ENCODE results near the gene LBHD2.
A peak's percentile ranks its signal among the peaks of the same experiment; 100 is the strongest.

The LBHD2 gene

GRCh38 chr14:103136388-103137271, 52.6 kb downstream of the LBHD2 start:
- TF ChIP-seq TARDBP (IDR thresholded peaks at IDR 0.05) (no peak), L3MBTL2 (conservative IDR thresholded peaks at IDR 0.05) (0 out of 2 replicates have a peak, but pooled peaks have one; percentile 23)
- no peak for DNase-seq (ENCODE audit: extremely low spot score)
- POLR2A ChIA-PET: interaction anchor here (0.9 kb wide), 1 partner anchor 248 kb away, joined by 3 read pairs; the partner anchor contains the start of gene MARK3
- CTCF ChIA-PET: interaction anchor here (0.6 to 3.1 kb wide), 3 partner anchors 13 to 382 kb away, joined by 3 to 15 read pairs (median 3); no protein-coding TSS in a partner anchor

GRCh38 chr14:103137689-103138300, 53.8 kb downstream of the LBHD2 start:
- DNase-seq (ENCODE audit: extremely low spot score): no peak
- TF ChIP-seq LEF1 (IDR thresholded peaks at IDR 0.05; ENCODE audit: borderline replicate concordance) (no peak), SUZ12 (IDR thresholded peaks at IDR 0.05) (no peak)
- CTCF ChIA-PET: interaction anchor here (0.5 to 3.1 kb wide), 3 partner anchors 12 to 40 kb away, joined by 3 to 15 read pairs (median 3); no protein-coding TSS in a partner anchor
- POLR2A ChIA-PET: no interaction called here

GRCh38 chr14:103138301-103139131, 54.5 kb downstream of the LBHD2 start:
- POLR2A ChIA-PET: no interaction called here
- TF ChIP-seq ELF4 (IDR thresholded peaks at IDR 0.05) (no peak), TARDBP (IDR thresholded peaks at IDR 0.05) (no peak), ZNF384 (IDR thresholded peaks at IDR 0.05) (no peak), NFRKB (IDR thresholded peaks at IDR 0.05) (no peak), ARNT (IDR thresholded peaks at IDR 0.05) (no peak)
- CTCF ChIA-PET: no interaction called here
- no peak for DNase-seq (ENCODE audit: extremely low spot score)

- TF ChIP-seq PKNOX1 (IDR thresholded peaks at IDR 0.05) (no peak), CTBP1 (IDR thresholded peaks at IDR 0.05; ENCODE audit: borderline replicate concordance) (no peak), ELF4 (IDR thresholded peaks at IDR 0.05) (no peak), FOXM1 (IDR thresholded peaks at IDR 0.05; ENCODE audit: borderline replicate concordance) (no peak), L3MBTL2 (conservative IDR thresholded peaks at IDR 0.05) (no peak), FOXA1 (IDR thresholded peaks at IDR 0.05) (no peak), BHLHE40 (IDR thresholded peaks at IDR 0.05; ENCODE audit: borderline replicate concordance) (no peak), FOXK2 (IDR thresholded peaks at IDR 0.05) (no peak), TARDBP (IDR thresholded peaks at IDR 0.05) (no peak), LEF1 (IDR thresholded peaks at IDR 0.05; ENCODE audit: borderline replicate concordance) (no peak), ARNT (IDR thresholded peaks at IDR 0.05) (no peak), NFRKB (IDR thresholded peaks at IDR 0.05) (no peak), ZNF384 (IDR thresholded peaks at IDR 0.05) (no peak), SP1 (IDR thresholded peaks at IDR 0.05) (no peak), SUZ12 (IDR thresholded peaks at IDR 0.05) (no peak), HDGF (IDR thresholded peaks at IDR 0.05; ENCODE audit: borderline replicate concordance) (no peak)
- ChIA-PET POLR2A (no interaction called here), CTCF (interaction anchor here (0.6 kb wide), 1 partner anchor 1424 kb away, joined by 4 read pairs; no protein-coding TSS in a partner anchor)
- DNase-seq (ENCODE audit: extremely low spot score): no peak
Observed at GRCh38 chr14:103139132-103140025, 55.4 kb downstream of the LBHD2 start.
